H1 (cell line): Measurements from ENCODE around the gene GOLGA6C. TPM values are rescaled to one million over a fixed set of nuclear protein-coding genes. Genes with fewer than 3 reads are reported as not detected.

ENCODE experiments used
- CTCF ChIA-PET: fragments of 300-600 bp; sonication (Branson Sonifier 250); formaldehyde crosslinking; loops from one replicate; lab custom pipeline; 2021; ENCODE audit not compliant: partially characterized antibody; lab: Charles Lee
- POLR2A ChIA-PET: fragments of 300-600 bp; sonication (Branson Sonifier 250); formaldehyde crosslinking; loops from one replicate; lab custom pipeline; 2021; ENCODE audit warnings: inconsistent platforms; ENCODE audit not compliant: partially characterized antibody; lab: Charles Lee
- DNase-seq, 2 experiments: peaks; one replicate each; pipeline versions ENCODE4 v3.0.0 to v3.0.0-alpha.2; 2010 to 2022; ENCODE audit warnings: low spot score in 2 of 2, low read depth in 1 of 2, mixed read lengths in 1 of 2
- FAIRE-seq: peaks from 2 replicates; lab custom pipeline; 2011; peaks lifted over from hg19 to GRCh38; lab: Jason Lieb, UNC
- H2AFZ ChIP-seq: 2 replicates; pipeline ENCODE4 v1.8.1; 2012; ENCODE audit warnings: low read length, inconsistent platforms
- H2AK5ac ChIP-seq: 2 replicates; pipeline ENCODE4 v1.6.1; 2013; ENCODE audit warnings: low read depth, low read length
- H2BK120ac ChIP-seq: replicated peaks from 2 replicates; pipeline ENCODE3; 2013; ENCODE audit warnings: low read depth, low read length, inconsistent platforms
- H2BK12ac ChIP-seq: 2 replicates; pipeline ENCODE4 v1.6.1; 2013; ENCODE audit warnings: low read depth, low read length
- H2BK15ac ChIP-seq: 2 replicates; pipeline ENCODE4 v1.6.1; 2013; ENCODE audit warnings: low read length
- H2BK20ac ChIP-seq: 2 replicates; pipeline ENCODE4 v1.6.1; 2013; ENCODE audit warnings: low read length
- H2BK5ac ChIP-seq: 2 replicates; pipeline ENCODE4 v1.6.1; 2013; ENCODE audit warnings: low read depth, low read length
- H3K14ac ChIP-seq: 2 replicates; pipeline ENCODE4 v1.6.1; 2013; ENCODE audit warnings: inconsistent platforms; ENCODE audit not compliant: insufficient read length
- H3K18ac ChIP-seq: 2 replicates; pipeline ENCODE4 v1.6.1; 2013; ENCODE audit warnings: low read length; ENCODE audit errors: extremely low read depth
- H3K23ac ChIP-seq: 2 replicates; pipeline ENCODE4 v1.6.1; 2013; ENCODE audit warnings: inconsistent platforms; ENCODE audit not compliant: insufficient read length
- H3K23me2 ChIP-seq: 2 replicates; pipeline ENCODE4 v1.6.1; 2013; ENCODE audit warnings: low read depth, low read length
- H3K27ac ChIP-seq: 2 replicates; pipeline ENCODE4 v1.6.1; 2011; ENCODE audit warnings: low read depth, low read length, inconsistent platforms
- H3K27me3 ChIP-seq, 4 experiments: replicated peaks in 1 of 4; 1 replicate in 1 of 4; 2 replicates in 3 of 4; pipeline versions ENCODE4 v1.6.1 to v1.8.1; 2011 to 2013; ENCODE audit warnings: low read length in 3 of 4, mild to moderate bottlenecking in 3 of 4, inconsistent platforms in 2 of 4, mixed read lengths in 2 of 4, moderate library complexity in 1 of 4; ENCODE audit not compliant: control insufficient read depth in 3 of 4, insufficient read depth in 3 of 4; ENCODE audit errors: extremely low read depth in 1 of 4
- H3K36me3 ChIP-seq, 4 experiments: 2 replicates each; pipeline versions ENCODE4 v1.6.1 to v1.8.1; 2011 to 2013; ENCODE audit warnings: mild to moderate bottlenecking in 4 of 4, low read length in 3 of 4, moderate library complexity in 2 of 4, control low read depth in 1 of 4, inconsistent platforms in 1 of 4; ENCODE audit not compliant: insufficient read depth in 4 of 4, control insufficient read depth in 2 of 4
- H3K4ac ChIP-seq: replicated peaks from 2 replicates; pipeline ENCODE3; 2013; ENCODE audit warnings: low read length, low read depth, mixed read lengths, inconsistent platforms; ENCODE audit not compliant: insufficient read length
- H3K4me1 ChIP-seq, 4 experiments: replicated peaks in 1 of 4; 1 replicate in 1 of 4; 2 replicates in 3 of 4; pipeline versions ENCODE4 v1.6.1 to v1.8.1; 2011 to 2013; ENCODE audit warnings: low read length in 3 of 4, inconsistent platforms in 2 of 4, mixed read lengths in 1 of 4; ENCODE audit not compliant: insufficient read depth in 4 of 4, control insufficient read depth in 3 of 4
- H3K4me2 ChIP-seq, 2 experiments: 2 replicates each; pipeline versions ENCODE4 v1.6.1 to v1.8.1; 2011 to 2013; ENCODE audit warnings: low read depth in 2 of 2, low read length in 2 of 2, control low read depth in 1 of 2, inconsistent platforms in 1 of 2, mild to moderate bottlenecking in 1 of 2; ENCODE audit not compliant: insufficient read depth in 1 of 2
- H3K4me3 ChIP-seq, 4 experiments: fragments of 200-600, 300-600 bp in 1 of 4; sonication (generic), shearing (Covaris generic), sonication (Bioruptor Twin) in 1 of 4; 2 replicates each; pipeline versions ENCODE4 v1.5.1 to v1.8.1; 2011 to 2016; ENCODE audit warnings: low read length in 4 of 4, low read depth in 3 of 4, control low read depth in 2 of 4, inconsistent platforms in 2 of 4, mild to moderate bottlenecking in 2 of 4, mixed read lengths in 1 of 4, moderate library complexity in 1 of 4; ENCODE audit not compliant: insufficient read depth in 2 of 4; ENCODE audit errors: extremely low read depth in 1 of 4
- H3K56ac ChIP-seq: replicated peaks from 2 replicates; pipeline ENCODE3; 2013; ENCODE audit warnings: low read depth, mild to moderate bottlenecking, mixed read lengths, low read length, inconsistent platforms; ENCODE audit not compliant: insufficient read length
- H3K79me1 ChIP-seq: 2 replicates; pipeline ENCODE4 v1.6.1; 2013; ENCODE audit warnings: low read depth, low read length, control low read depth
- H3K79me2 ChIP-seq, 2 experiments: 2 replicates each; pipeline versions ENCODE4 v1.6.1 to v1.8.1; 2012 to 2013; ENCODE audit warnings: low read length in 2 of 2, mild to moderate bottlenecking in 2 of 2, inconsistent platforms in 1 of 2; ENCODE audit not compliant: insufficient read depth in 2 of 2, control insufficient read depth in 1 of 2
- H3K9ac ChIP-seq, 4 experiments: replicated peaks in 1 of 4; 1 replicate in 1 of 4; 2 replicates in 3 of 4; pipeline versions ENCODE4 v1.6.1 to v1.8.1; 2011 to 2013; ENCODE audit warnings: low read depth in 3 of 4, low read length in 3 of 4, control low read depth in 2 of 4, mild to moderate bottlenecking in 2 of 4, moderate library complexity in 2 of 4, inconsistent platforms in 1 of 4; ENCODE audit errors: extremely low read depth in 1 of 4
- H3K9me3 ChIP-seq, 2 experiments: 2 replicates each; pipeline versions ENCODE4 v1.6.1 to v1.8.1; 2012 to 2013; ENCODE audit warnings: mild to moderate bottlenecking in 2 of 2, moderate library complexity in 2 of 2, control low read depth in 1 of 2, inconsistent platforms in 1 of 2, low read depth in 1 of 2, low read length in 1 of 2, mixed read lengths in 1 of 2; ENCODE audit not compliant: insufficient read depth in 2 of 2
- H4K20me1 ChIP-seq, 2 experiments: replicated peaks in 1 of 2; 2 replicates each; pipeline versions ENCODE3 to v1.8.1; 2011 to 2013; ENCODE audit warnings: inconsistent platforms in 2 of 2, low read length in 2 of 2, mild to moderate bottlenecking in 1 of 2; ENCODE audit not compliant: insufficient read depth in 2 of 2, control insufficient read depth in 1 of 2
- H4K5ac ChIP-seq: 2 replicates; pipeline ENCODE4 v1.6.1; 2013; ENCODE audit warnings: low read length, low read depth, mixed read lengths, inconsistent platforms; ENCODE audit not compliant: insufficient read length
- H4K8ac ChIP-seq: 2 replicates; pipeline ENCODE4 v1.8.0; 2013; ENCODE audit warnings: mild to moderate bottlenecking, moderate library complexity, low read length, inconsistent platforms; ENCODE audit not compliant: insufficient read depth; ENCODE audit errors: extremely low read depth
- H4K91ac ChIP-seq: replicated peaks from 2 replicates; pipeline ENCODE3; 2013; ENCODE audit warnings: low read length, mixed read lengths, inconsistent platforms; ENCODE audit not compliant: insufficient read length
- KDM1A ChIP-seq: fragments of 200-600, 300-600 bp; sonication (generic); IDR thresholded peaks from 2 replicates; pipeline ENCODE4 v1.7.1; 2016; ENCODE audit warnings: mild to moderate bottlenecking, low read length, borderline replicate concordance
- KDM5A ChIP-seq: fragments of 200-600 bp; IDR thresholded peaks from 2 replicates; pipeline ENCODE4 v1.7.1; 2012; ENCODE audit warnings: mild to moderate bottlenecking, low read length, inconsistent platforms, mixed read lengths
- SUZ12 ChIP-seq: fragments of 200-600 bp; sonication (generic); IDR thresholded peaks from 2 replicates; pipeline ENCODE4 v1.6.1; 2012; ENCODE audit warnings: mild to moderate bottlenecking, inconsistent platforms, low read length, moderate library complexity, mixed read lengths
- WGBS, 2 experiments: shearing (Covaris generic) in 1 of 2; methylation state at CpG; one replicate each; pipeline versions ENCODE4 v1.1.6 to v1.1.7; 2013 to 2015; ENCODE audit warnings: low lambda C conversion rate in 2 of 2, mixed read lengths in 2 of 2, inconsistent platforms in 1 of 2, low coverage in 1 of 2, missing lambda C conversion rate in 1 of 2; ENCODE audit not compliant: insufficient replicate concordance in 2 of 2, insufficient coverage in 1 of 2, insufficient read length in 1 of 2; ENCODE audit errors: extremely low coverage in 1 of 2, missing lambda C conversion rate in 1 of 2; 5-methylcytosine and 5-hydroxymethylcytosine counted together
- polyA plus RNA-seq, 7 experiments: library from polyadenylated mRNA; depleted of rRNA in 3 of 7; stranded (reverse) in 5 of 7; unstranded in 2 of 7; fragments of >200 nt in 5 of 7; fragments of 200-250 nt in 2 of 7; gene quantifications; 1 replicate in 5 of 7; 2 replicates in 1 of 7; 4 replicates in 1 of 7; pipeline versions ENCODE4 v1.2.1 to v1.2.3, GENCODE V29; 2011 to 2013; ENCODE audit warnings: missing spikeins in 2 of 7, mixed read lengths in 2 of 7
- total RNA-seq: library from RNA; stranded (reverse); fragmentation: NEBNext Ultra II Directional; extraction: Animal tissue kit (Norgen Biotek cat#: 25700); gene quantifications from 2 replicates; pipeline ENCODE4 v1.2.1, GENCODE V29; 2021

GOLGA6C gene
- total and polyA plus RNA-seq, 2 of the 8 experiments (the other 6 are each of a cell fraction or from before 2014, with no cell fraction given) = 0.14 to 0.35 TPM

GRCh38 chr15:75213212-75213767 is 44.8 kb upstream of the GOLGA6C start:
- H4K8ac ChIP-seq = no peak overlapping the region
- no peak overlapping the region for H3K4ac ChIP-seq
- peaks cover 2% of the 10 kb centered on the region; the same call in 1 of the 2 replicates for H3K79me1 ChIP-seq
- H2BK15ac ChIP-seq = no peak overlapping the region
- peaks cover 29 to 37% of the 10 kb centered on the region in 2 experiments for H4K20me1 ChIP-seq
- H3K36me3 ChIP-seq = peaks cover 20 to 34% (median 21%) of the 10 kb centered on the region in 4 experiments; a peak in 7 of 8 replicates
- no peak overlapping the region for H3K56ac ChIP-seq
- no peaks in the 10 kb centered on the region for H3K27me3 ChIP-seq
- no peak overlapping the region for H2AK5ac ChIP-seq
- ChIA-PET POLR2A (interaction anchor here (1.3 to 1.6 kb wide), 3 partner anchors 12 to 31 kb away, joined by 3 to 4 read pairs (median 3); partner anchors contain the start of gene C15orf39), CTCF (interaction anchor here (1.0 to 5.6 kb wide), 4 partner anchors 12 to 183 kb away, joined by 4 to 24 read pairs (median 4); partner anchors contain the start of gene C15orf39)
- no peak overlapping the region for H3K23ac ChIP-seq
- no peak overlapping the region for H2BK20ac ChIP-seq
- H2AFZ ChIP-seq = no peak overlapping the region
- H3K9ac ChIP-seq = no peak overlapping the region; a peak in 2 of 7 replicates
- H2BK120ac ChIP-seq = no peak overlapping the region
- FAIRE-seq (no peak), DNase-seq (no peak)
- no peak overlapping the region for H3K4me2 ChIP-seq
- H3K9me3 ChIP-seq = no peaks in the 10 kb centered on the region
- TF ChIP-seq SUZ12 (no peak), KDM5A (no peak), KDM1A (no peak)
- H3K4me3 ChIP-seq = no peak overlapping the region
- peaks cover 0 to 18% of the 10 kb centered on the region in 2 experiments; a peak in 2 of 4 replicates for H3K79me2 ChIP-seq
- no peak overlapping the region for H3K14ac ChIP-seq
- no peak overlapping the region for H3K27ac ChIP-seq
- peaks cover 0 to 17% (median 3%) of the 10 kb centered on the region in 4 experiments; a peak in 4 of 7 replicates for H3K4me1 ChIP-seq
- H3K23me2 ChIP-seq = no peaks in the 10 kb centered on the region
- H2BK12ac ChIP-seq = no peak overlapping the region
- 83% methylated on average over 12 of the region's 12 CpGs; no CpG with 5 or more reads in 1 of the 2 experiments for WGBS, 2 experiments
- no peak overlapping the region for H4K91ac ChIP-seq
- no peak overlapping the region for H4K5ac ChIP-seq
- H2BK5ac ChIP-seq = no peak overlapping the region
- no peak overlapping the region for H3K18ac ChIP-seq
